Thyroid gland (tissue), 4 donors: Measurements from ENCODE around the gene SLC23A3.

Experiments
- POLR2A ChIP-seq, 2 donors: fragments of 450-650 bp; IDR thresholded peaks; one replicate each; pipeline ENCODE4 v1.6.1; 2017; ENCODE audit warnings: antibody characterized with exemption in 2 of 2, mild to moderate bottlenecking in 2 of 2, moderate library complexity in 1 of 2
- TF ChIP-seq, protein P1 (sequence below), 6 experiments: fragments of 200-600 bp in 3 of 6; fragments of 450-650 bp in 3 of 6; sonication (generic) in 3 of 6; IDR thresholded peaks; one replicate each; pipeline ENCODE4 v1.5.1; 2016 to 2019; ENCODE audit warnings: antibody characterized with exemption in 6 of 6, mild to moderate bottlenecking in 2 of 6, inconsistent platforms in 1 of 6, moderate library complexity in 1 of 6

- TF ChIP-seq, protein P1, sequence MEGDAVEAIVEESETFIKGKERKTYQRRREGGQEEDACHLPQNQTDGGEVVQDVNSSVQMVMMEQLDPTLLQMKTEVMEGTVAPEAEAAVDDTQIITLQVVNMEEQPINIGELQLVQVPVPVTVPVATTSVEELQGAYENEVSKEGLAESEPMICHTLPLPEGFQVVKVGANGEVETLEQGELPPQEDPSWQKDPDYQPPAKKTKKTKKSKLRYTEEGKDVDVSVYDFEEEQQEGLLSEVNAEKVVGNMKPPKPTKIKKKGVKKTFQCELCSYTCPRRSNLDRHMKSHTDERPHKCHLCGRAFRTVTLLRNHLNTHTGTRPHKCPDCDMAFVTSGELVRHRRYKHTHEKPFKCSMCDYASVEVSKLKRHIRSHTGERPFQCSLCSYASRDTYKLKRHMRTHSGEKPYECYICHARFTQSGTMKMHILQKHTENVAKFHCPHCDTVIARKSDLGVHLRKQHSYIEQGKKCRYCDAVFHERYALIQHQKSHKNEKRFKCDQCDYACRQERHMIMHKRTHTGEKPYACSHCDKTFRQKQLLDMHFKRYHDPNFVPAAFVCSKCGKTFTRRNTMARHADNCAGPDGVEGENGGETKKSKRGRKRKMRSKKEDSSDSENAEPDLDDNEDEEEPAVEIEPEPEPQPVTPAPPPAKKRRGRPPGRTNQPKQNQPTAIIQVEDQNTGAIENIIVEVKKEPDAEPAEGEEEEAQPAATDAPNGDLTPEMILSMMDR (IDR thresholded peaks at IDR 0.05), result no peak
- no peak for TF ChIP-seq POLR2A (IDR thresholded peaks at IDR 0.05)
Measured at GRCh38 chr2:219174146-219174545, 4.3 kb upstream of the SLC23A3 start.
